MM.1S (cell line): ENCODE results near the gene FRMPD2.

Experiments used
- DNase-seq: peaks from one replicate; pipeline ENCODE4 v3.0.0-alpha.2; 2015
- H2AFZ ChIP-seq: fragments of 300-600 bp; sonication (generic); 2 replicates; pipeline ENCODE4 v1.6.0; 2016; ENCODE audit warnings: antibody characterized with exemption, low read length
- H3F3A ChIP-seq: fragments of 300-600 bp; sonication (generic); 2 replicates; pipeline ENCODE4 v1.6.1; 2016; ENCODE audit warnings: mild to moderate bottlenecking, antibody characterized with exemption, low read length, moderate library complexity, mixed read lengths; ENCODE audit not compliant: insufficient read depth
- H3K27ac ChIP-seq: fragments of 300-600 bp; sonication (generic); 2 replicates; pipeline ENCODE4 v1.5.1; 2016; ENCODE audit warnings: mild to moderate bottlenecking, low read length
- H3K27me3 ChIP-seq: fragments of 300-600 bp; sonication (generic); replicated peaks from 2 replicates; pipeline ENCODE4 v1.6.0; 2016; ENCODE audit warnings: low read length; ENCODE audit not compliant: insufficient read depth
- H3K36me3 ChIP-seq: fragments of 300-600 bp; sonication (generic); replicated peaks from 2 replicates; pipeline ENCODE4 v1.6.1; 2016; ENCODE audit warnings: mild to moderate bottlenecking, low read length, mixed read lengths; ENCODE audit not compliant: insufficient read depth
- H3K4me1 ChIP-seq: fragments of 300-600 bp; sonication (generic); 2 replicates; pipeline ENCODE4 v1.6.1; 2016; ENCODE audit warnings: low read length, mixed read lengths
- H3K4me2 ChIP-seq: fragments of 300-600 bp; sonication (generic); 2 replicates; pipeline ENCODE4 v1.6.0; 2016; ENCODE audit warnings: low read depth, low read length
- H3K4me3 ChIP-seq: fragments of 300-600 bp; sonication (generic); 2 replicates; pipeline ENCODE4 v1.5.1; 2016; ENCODE audit warnings: low read length, mixed read lengths
- H3K79me2 ChIP-seq: fragments of 300-600 bp; sonication (generic); 2 replicates; pipeline ENCODE4 v1.6.1; 2016; ENCODE audit warnings: mixed run types, low read length, mixed read lengths
- H3K9ac ChIP-seq: fragments of 300-600 bp; sonication (generic); 2 replicates; pipeline ENCODE4 v1.6.1; 2016; ENCODE audit warnings: low read length, mixed read lengths
- H3K9me2 ChIP-seq: fragments of 300-600 bp; sonication (generic); replicated peaks from 2 replicates; pipeline ENCODE4 v1.6.1; 2016; ENCODE audit warnings: mild to moderate bottlenecking, low read length, mixed read lengths; ENCODE audit not compliant: insufficient read depth
- H3K9me3 ChIP-seq: fragments of 300-600 bp; sonication (generic); replicated peaks from 2 replicates; pipeline ENCODE4 v1.6.1; 2016; ENCODE audit warnings: mild to moderate bottlenecking, low read length, mixed read lengths; ENCODE audit not compliant: insufficient read depth
- H4K20me1 ChIP-seq: fragments of 300-600 bp; sonication (generic); 2 replicates; pipeline ENCODE4 v1.6.1; 2016; ENCODE audit warnings: mild to moderate bottlenecking, low read length, moderate library complexity, mixed read lengths; ENCODE audit not compliant: insufficient read depth
- EZH2 ChIP-seq: fragments of 300-600 bp; sonication (generic); optimal IDR thresholded peaks from 2 replicates; pipeline ENCODE3; 2017; ENCODE audit warnings: low read depth, mild to moderate bottlenecking, antibody characterized with exemption, low read length, mixed read lengths
- EZH2phosphoT487 ChIP-seq: fragments of 300-600 bp; sonication (generic); IDR thresholded peaks from 2 replicates; pipeline ENCODE4 v1.6.1; 2018; ENCODE audit warnings: antibody characterized with exemption, low read length
- TF ChIP-seq, protein P1 (sequence below): fragments of 300-600 bp; sonication (generic); IDR thresholded peaks from 2 replicates; pipeline ENCODE4 v1.5.1; 2016; ENCODE audit warnings: antibody characterized with exemption, low read length, mixed read lengths

Gene FRMPD2

GRCh38 chr10:48305905-48306264 is 31.4 kb upstream of the FRMPD2 start:
- peaks cover 22% of the 10 kb centered on the region for H3K4me1 ChIP-seq
- TF ChIP-seq EZH2 = no peak
- TF ChIP-seq, protein P1, sequence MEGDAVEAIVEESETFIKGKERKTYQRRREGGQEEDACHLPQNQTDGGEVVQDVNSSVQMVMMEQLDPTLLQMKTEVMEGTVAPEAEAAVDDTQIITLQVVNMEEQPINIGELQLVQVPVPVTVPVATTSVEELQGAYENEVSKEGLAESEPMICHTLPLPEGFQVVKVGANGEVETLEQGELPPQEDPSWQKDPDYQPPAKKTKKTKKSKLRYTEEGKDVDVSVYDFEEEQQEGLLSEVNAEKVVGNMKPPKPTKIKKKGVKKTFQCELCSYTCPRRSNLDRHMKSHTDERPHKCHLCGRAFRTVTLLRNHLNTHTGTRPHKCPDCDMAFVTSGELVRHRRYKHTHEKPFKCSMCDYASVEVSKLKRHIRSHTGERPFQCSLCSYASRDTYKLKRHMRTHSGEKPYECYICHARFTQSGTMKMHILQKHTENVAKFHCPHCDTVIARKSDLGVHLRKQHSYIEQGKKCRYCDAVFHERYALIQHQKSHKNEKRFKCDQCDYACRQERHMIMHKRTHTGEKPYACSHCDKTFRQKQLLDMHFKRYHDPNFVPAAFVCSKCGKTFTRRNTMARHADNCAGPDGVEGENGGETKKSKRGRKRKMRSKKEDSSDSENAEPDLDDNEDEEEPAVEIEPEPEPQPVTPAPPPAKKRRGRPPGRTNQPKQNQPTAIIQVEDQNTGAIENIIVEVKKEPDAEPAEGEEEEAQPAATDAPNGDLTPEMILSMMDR = no peak
- no peak for TF ChIP-seq EZH2phosphoT487
- no peak overlapping the region for H3K27ac ChIP-seq
- peak overlapping the region; percentile 73 for H2AFZ ChIP-seq
- H3K9me3 ChIP-seq = no peaks in the 10 kb centered on the region
- H3K9ac ChIP-seq = 0 out of 2 replicates have a peak overlapping the region, but pooled peaks have one; percentile 1
- H3K36me3 ChIP-seq = no peaks in the 10 kb centered on the region
- peak overlapping the region; percentile 46; the same call in 1 of the 2 replicates for H3K4me2 ChIP-seq
- H3F3A ChIP-seq = no peaks in the 10 kb centered on the region
- 0 out of 2 replicates have a peak, but pooled peaks cover 6% of the 10 kb centered on the region for H4K20me1 ChIP-seq
- no peaks in the 10 kb centered on the region for H3K9me2 ChIP-seq
- H3K79me2 ChIP-seq = peaks cover 37% of the 10 kb centered on the region
- peak overlapping the region; percentile 46; the same call in 1 of the 2 replicates for H3K4me3 ChIP-seq
- H3K27me3 ChIP-seq = no peaks in the 10 kb centered on the region
- DNase-seq = no peak

DNA sequence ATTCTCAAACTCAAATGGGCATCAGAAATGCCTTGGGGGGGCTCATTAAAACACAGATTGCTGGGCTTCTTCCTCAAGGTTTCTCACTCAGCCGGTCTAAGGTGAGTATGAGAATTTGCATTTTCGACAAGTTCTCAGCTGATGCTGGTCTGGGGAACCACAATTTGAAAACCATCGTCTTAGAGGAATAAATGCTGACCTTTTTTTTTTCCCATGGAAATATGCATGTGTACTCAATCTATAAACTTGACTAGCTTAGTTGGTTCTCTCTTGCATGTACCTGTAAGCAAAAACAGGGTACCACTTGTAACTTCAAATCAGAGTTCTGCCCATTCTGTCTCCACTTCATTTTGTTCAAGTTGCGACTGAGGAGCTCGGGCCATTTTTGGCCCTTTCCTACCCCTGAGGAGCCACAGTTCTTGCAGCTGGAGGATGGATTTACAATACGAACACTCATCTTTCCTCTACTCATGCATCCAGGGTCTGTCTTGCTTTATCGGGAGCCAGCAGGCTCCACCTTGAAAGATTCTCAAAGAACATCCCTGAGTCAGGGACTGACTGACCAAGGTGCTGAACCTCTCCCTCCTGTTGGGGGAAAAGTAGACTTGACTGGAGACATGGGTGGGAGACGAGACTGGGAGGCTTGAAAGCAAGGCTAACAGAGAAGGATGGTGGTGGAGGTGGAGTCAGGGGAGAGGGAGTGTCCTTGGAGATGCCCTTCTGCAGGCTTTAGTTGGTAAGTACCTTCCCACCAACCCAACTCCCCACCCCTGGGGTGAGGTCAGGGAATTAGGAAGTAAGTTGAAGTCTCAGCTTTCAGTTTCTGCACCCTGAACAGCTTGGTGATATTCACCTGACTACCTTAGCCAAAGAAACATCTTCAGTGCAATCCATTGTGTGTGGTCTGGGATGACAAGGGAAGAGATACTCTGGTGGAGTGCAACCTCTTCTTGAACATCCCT is 28.3 kb upstream of the FRMPD2 start:
- no peak overlapping the region for H3K27ac ChIP-seq
- no peaks in the 10 kb centered on the region for H3K27me3 ChIP-seq
- DNase-seq = peak; percentile 31
- H4K20me1 ChIP-seq = no peaks in the 10 kb centered on the region
- no peak overlapping the region for H3K9ac ChIP-seq
- H3K9me2 ChIP-seq = no peaks in the 10 kb centered on the region
- 0 out of 2 replicates have a peak overlapping the region, but pooled peaks have one; percentile 8 for H2AFZ ChIP-seq
- peaks cover 17% of the 10 kb centered on the region for H3K4me1 ChIP-seq
- H3K36me3 ChIP-seq = no peaks in the 10 kb centered on the region
- TF ChIP-seq EZH2 = no peak
- no peak for TF ChIP-seq EZH2phosphoT487
- TF ChIP-seq, protein P1 = no peak
- no peak overlapping the region for H3K4me3 ChIP-seq
- H3K9me3 ChIP-seq = no peaks in the 10 kb centered on the region
- H3F3A ChIP-seq = no peaks in the 10 kb centered on the region
- H3K79me2 ChIP-seq = peaks cover 9% of the 10 kb centered on the region
- H3K4me2 ChIP-seq = 0 out of 2 replicates have a peak overlapping the region, but pooled peaks have one; percentile 20

- DNase-seq = no peak
- TF ChIP-seq EZH2phosphoT487 (no peak), EZH2 (no peak)
- TF ChIP-seq, protein P1 = no peak
- H3K9ac ChIP-seq = no peak overlapping the region
These were observed 26.1 kb upstream of the FRMPD2 start for GRCh38 chr10:48300556-48300955.

More at GRCh38 chr10:48300556-48300955, 26.1 kb upstream of the FRMPD2 start:
- H3K79me2 ChIP-seq = no peaks in the 10 kb centered on the region
- H2AFZ ChIP-seq = no peak overlapping the region
- no peaks in the 10 kb centered on the region for H3K36me3 ChIP-seq
- H4K20me1 ChIP-seq = no peaks in the 10 kb centered on the region
- no peaks in the 10 kb centered on the region for H3F3A ChIP-seq
- peaks cover 13% of the 10 kb centered on the region for H3K4me1 ChIP-seq
- H3K4me2 ChIP-seq = no peak overlapping the region
- no peaks in the 10 kb centered on the region for H3K9me2 ChIP-seq
- H3K27me3 ChIP-seq = no peaks in the 10 kb centered on the region
- H3K4me3 ChIP-seq = no peak overlapping the region
- H3K9me3 ChIP-seq = no peaks in the 10 kb centered on the region
- H3K27ac ChIP-seq = no peak overlapping the region
